Astrocyte (in vitro differentiated cells and primary cell): ENCODE data around the gene CDC73. TPM values are rescaled to one million over a fixed set of nuclear protein-coding genes. Genes with fewer than 3 reads are reported as not detected.

ENCODE experiments used
- DNase-seq: peaks from one replicate; pipeline ENCODE4 v3.0.0-alpha.2; 2010; ENCODE audit warnings: low read depth
- FAIRE-seq: peaks from 2 replicates; lab custom pipeline; 2011; peaks lifted over from hg19 to GRCh38; lab: Jason Lieb, UNC
- H2AFZ ChIP-seq: 2 replicates; pipeline ENCODE4 v1.6.0; 2012; ENCODE audit warnings: low read depth, low read length, inconsistent platforms
- H3K27ac ChIP-seq: 2 replicates; pipeline ENCODE4 v1.5.1; 2011; ENCODE audit warnings: low read depth, low read length, inconsistent platforms
- H3K27me3 ChIP-seq: 2 replicates; pipeline ENCODE4 v1.6.0; 2011; ENCODE audit warnings: low read length, inconsistent platforms; ENCODE audit not compliant: insufficient read depth
- H3K36me3 ChIP-seq: 2 replicates; pipeline ENCODE4 v1.5.1; 2011; ENCODE audit warnings: low read length, inconsistent platforms; ENCODE audit not compliant: insufficient read depth
- H3K4me1 ChIP-seq: 2 replicates; pipeline ENCODE4 v1.5.1; 2011; ENCODE audit warnings: low read length, inconsistent platforms; ENCODE audit not compliant: insufficient read depth
- H3K4me2 ChIP-seq: 2 replicates; pipeline ENCODE4 v1.6.0; 2012; ENCODE audit warnings: low read length, inconsistent platforms
- H3K4me3 ChIP-seq: 2 replicates; pipeline ENCODE4 v1.5.1; 2011; ENCODE audit warnings: low read depth, mild to moderate bottlenecking, low read length, inconsistent platforms; ENCODE audit not compliant: insufficient read depth
- H3K79me2 ChIP-seq: 2 replicates; pipeline ENCODE4 v1.6.0; 2012; ENCODE audit warnings: mild to moderate bottlenecking, low read length, inconsistent platforms; ENCODE audit not compliant: insufficient read depth
- H3K9ac ChIP-seq: 2 replicates; pipeline ENCODE4 v1.6.0; 2012; ENCODE audit warnings: mild to moderate bottlenecking, low read length, inconsistent platforms
- H3K9me3 ChIP-seq: 2 replicates; pipeline ENCODE4 v1.5.1; 2012; ENCODE audit warnings: low read depth, mild to moderate bottlenecking, low read length, inconsistent platforms; ENCODE audit not compliant: insufficient read depth
- H4K20me1 ChIP-seq: 2 replicates; pipeline ENCODE4 v1.6.0; 2012; ENCODE audit warnings: low read length, inconsistent platforms; ENCODE audit not compliant: insufficient read depth
- H3K27ac Mint-ChIP-seq: one replicate; pipeline ENCODE4 v1.8.0; 2021; ENCODE audit warnings: mild to moderate bottlenecking, mixed read lengths; ENCODE audit not compliant: unreplicated experiment
- H3K27me3 Mint-ChIP-seq: one replicate; pipeline ENCODE4 v1.8.0; 2021; ENCODE audit warnings: low read depth, mixed read lengths; ENCODE audit not compliant: unreplicated experiment
- H3K36me3 Mint-ChIP-seq: one replicate; pipeline ENCODE4 v1.8.0; 2021; ENCODE audit warnings: low read depth, mixed read lengths; ENCODE audit not compliant: unreplicated experiment
- H3K4me1 Mint-ChIP-seq: one replicate; pipeline ENCODE4 v1.8.0; 2021; ENCODE audit warnings: low read depth, mixed read lengths; ENCODE audit not compliant: unreplicated experiment
- H3K4me3 Mint-ChIP-seq: one replicate; pipeline ENCODE4 v1.8.0; 2021; ENCODE audit warnings: mild to moderate bottlenecking, moderate library complexity, mixed read lengths; ENCODE audit not compliant: unreplicated experiment
- H3K9me3 Mint-ChIP-seq: one replicate; pipeline ENCODE4 v1.8.0; 2021; ENCODE audit warnings: mild to moderate bottlenecking, mixed read lengths; ENCODE audit not compliant: unreplicated experiment
- EZH2 ChIP-seq: IDR thresholded peaks from 2 replicates; pipeline ENCODE4 v1.6.1; 2012; ENCODE audit warnings: mild to moderate bottlenecking, low read length, inconsistent platforms; ENCODE audit not compliant: insufficient read depth
- total RNA-seq: library from RNA; stranded (reverse); gene quantifications from 2 replicates; pipeline ENCODE4 v1.2.1, GENCODE V29; 2021
- TF ChIP-seq, protein P1 (sequence below): IDR thresholded peaks from 2 replicates; pipeline ENCODE4 v1.5.1; 2011; ENCODE audit warnings: low read depth, mild to moderate bottlenecking, inconsistent platforms, low read length, moderate library complexity; ENCODE audit not compliant: insufficient read depth

CDC73 gene
- total RNA-seq, 1 donor from 2014 or later, result 77.7 TPM

DNA sequence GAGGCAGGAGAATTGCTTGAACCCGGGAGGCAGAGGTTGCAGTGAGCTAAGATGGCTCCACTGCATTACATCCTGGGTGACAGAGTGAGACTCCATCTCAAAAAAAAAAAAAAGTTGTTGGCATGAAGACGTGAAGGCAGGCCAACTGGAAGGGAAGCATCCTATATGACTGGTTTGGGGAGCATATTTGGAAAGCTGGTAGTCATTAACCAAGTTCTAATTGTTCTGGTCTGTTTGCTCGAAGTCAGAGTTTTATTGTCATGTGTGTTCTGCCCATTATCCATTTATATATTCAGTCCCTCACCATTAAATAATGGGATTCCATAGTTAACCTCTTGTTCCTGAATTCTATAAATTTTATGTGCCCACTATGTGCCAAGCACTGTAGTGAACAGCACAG is 13.4 kb upstream of the CDC73 start:
- TF ChIP-seq, protein P1, sequence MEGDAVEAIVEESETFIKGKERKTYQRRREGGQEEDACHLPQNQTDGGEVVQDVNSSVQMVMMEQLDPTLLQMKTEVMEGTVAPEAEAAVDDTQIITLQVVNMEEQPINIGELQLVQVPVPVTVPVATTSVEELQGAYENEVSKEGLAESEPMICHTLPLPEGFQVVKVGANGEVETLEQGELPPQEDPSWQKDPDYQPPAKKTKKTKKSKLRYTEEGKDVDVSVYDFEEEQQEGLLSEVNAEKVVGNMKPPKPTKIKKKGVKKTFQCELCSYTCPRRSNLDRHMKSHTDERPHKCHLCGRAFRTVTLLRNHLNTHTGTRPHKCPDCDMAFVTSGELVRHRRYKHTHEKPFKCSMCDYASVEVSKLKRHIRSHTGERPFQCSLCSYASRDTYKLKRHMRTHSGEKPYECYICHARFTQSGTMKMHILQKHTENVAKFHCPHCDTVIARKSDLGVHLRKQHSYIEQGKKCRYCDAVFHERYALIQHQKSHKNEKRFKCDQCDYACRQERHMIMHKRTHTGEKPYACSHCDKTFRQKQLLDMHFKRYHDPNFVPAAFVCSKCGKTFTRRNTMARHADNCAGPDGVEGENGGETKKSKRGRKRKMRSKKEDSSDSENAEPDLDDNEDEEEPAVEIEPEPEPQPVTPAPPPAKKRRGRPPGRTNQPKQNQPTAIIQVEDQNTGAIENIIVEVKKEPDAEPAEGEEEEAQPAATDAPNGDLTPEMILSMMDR, result no peak
- TF ChIP-seq EZH2, result no peak
- H3K4me1 ChIP-seq, result peaks cover 24% of the 10 kb centered on the region
- no peak overlapping the region for H3K27ac ChIP-seq
- Mint-ChIP-seq H3K27me3 (no peaks in the 10 kb centered on the region), H3K27ac (peak overlapping the region; percentile 8), H3K9me3 (no peaks in the 10 kb centered on the region), H3K4me1 (peaks cover 27% of the 10 kb centered on the region), H3K4me3 (no peak overlapping the region), H3K36me3 (peaks cover 2% of the 10 kb centered on the region)
- no peaks in the 10 kb centered on the region for H3K9me3 ChIP-seq
- no peak overlapping the region for H2AFZ ChIP-seq
- no peak overlapping the region for H3K4me2 ChIP-seq
- DNase-seq, result no peak
- peaks cover 3% of the 10 kb centered on the region for H4K20me1 ChIP-seq
- H3K79me2 ChIP-seq, result peaks cover 10% of the 10 kb centered on the region
- H3K36me3 ChIP-seq, result no peaks in the 10 kb centered on the region
- FAIRE-seq, result no peak
- no peak overlapping the region for H3K9ac ChIP-seq
- H3K4me3 ChIP-seq, result no peak overlapping the region
- no peaks in the 10 kb centered on the region for H3K27me3 ChIP-seq

GRCh38 chr1:193109619-193110018 is 12.2 kb upstream of the CDC73 start:
- DNase-seq, result no peak
- Mint-ChIP-seq H3K4me1 (peaks cover 36% of the 10 kb centered on the region), H3K9me3 (no peaks in the 10 kb centered on the region), H3K4me3 (no peak overlapping the region), H3K36me3 (peaks cover 2% of the 10 kb centered on the region), H3K27me3 (no peaks in the 10 kb centered on the region), H3K27ac (no peak overlapping the region)
- no peaks in the 10 kb centered on the region for H3K9me3 ChIP-seq
- TF ChIP-seq, protein P1, result no peak
- TF ChIP-seq EZH2, result no peak
- peaks cover 17% of the 10 kb centered on the region for H3K4me1 ChIP-seq
- H3K9ac ChIP-seq, result no peak overlapping the region
- H3K27ac ChIP-seq, result no peak overlapping the region
- no peaks in the 10 kb centered on the region for H3K27me3 ChIP-seq
- H2AFZ ChIP-seq, result no peak overlapping the region
- no peak for FAIRE-seq
- no peaks in the 10 kb centered on the region for H3K36me3 ChIP-seq
- H3K4me2 ChIP-seq, result no peak overlapping the region
- H4K20me1 ChIP-seq, result no peaks in the 10 kb centered on the region
- H3K4me3 ChIP-seq, result no peak overlapping the region
- H3K79me2 ChIP-seq, result no peaks in the 10 kb centered on the region

GRCh38 chr1:193110246-193110645 is 11.6 kb upstream of the CDC73 start:
- H3K9me3 ChIP-seq, result no peaks in the 10 kb centered on the region
- H3K4me1 ChIP-seq, result peaks cover 23% of the 10 kb centered on the region
- no peaks in the 10 kb centered on the region for H3K79me2 ChIP-seq
- H3K9ac ChIP-seq, result no peak overlapping the region
- H4K20me1 ChIP-seq, result no peaks in the 10 kb centered on the region
- Mint-ChIP-seq H3K27ac (peak overlapping the region; percentile 23), H3K27me3 (no peaks in the 10 kb centered on the region), H3K9me3 (no peaks in the 10 kb centered on the region), H3K36me3 (peaks cover 2% of the 10 kb centered on the region), H3K4me3 (peak overlapping the region; percentile 13), H3K4me1 (peaks cover 38% of the 10 kb centered on the region)
- no peaks in the 10 kb centered on the region for H3K36me3 ChIP-seq
- no peak overlapping the region for H2AFZ ChIP-seq
- H3K27me3 ChIP-seq, result no peaks in the 10 kb centered on the region
- DNase-seq, result no peak
- H3K27ac ChIP-seq, result no peak overlapping the region
- TF ChIP-seq, protein P1, result no peak
- no peak for TF ChIP-seq EZH2
- FAIRE-seq, result no peak
- H3K4me3 ChIP-seq, result no peak overlapping the region
- H3K4me2 ChIP-seq, result no peak overlapping the region
